GM23338 (cell line): ENCODE data around the gene CSNK1E. TPM values are rescaled to one million over a fixed set of nuclear protein-coding genes. Genes with fewer than 3 reads are reported as not detected.

Experiments
- ATAC-seq: fragments of 200-7000 bp; cut with Tn5 transposase; 3 replicates; pipeline ENCODE4 v1.9.1; 2020
- DNase-seq: peaks from one replicate; pipeline ENCODE4 v3.0.0-alpha.2; 2015; ENCODE audit warnings: low spot score
- H2AFZ ChIP-seq: fragments of 200-600 bp; sonication (generic); 2 replicates; pipeline ENCODE4 v1.8.0; 2016; ENCODE audit warnings: antibody characterized with exemption, mild to moderate bottlenecking, moderate library complexity
- H3F3A ChIP-seq: fragments of 200-600 bp; sonication (generic); replicated peaks from 2 replicates; pipeline ENCODE4 v1.8.0; 2017; ENCODE audit warnings: antibody characterized with exemption, mixed run types, low read depth
- H3K27ac ChIP-seq: fragments of 200-600 bp; sonication (generic); 2 replicates; pipeline ENCODE4 v1.6.1; 2016; ENCODE audit warnings: low read depth
- H3K27me3 ChIP-seq: fragments of 200-600 bp; sonication (generic); 2 replicates; pipeline ENCODE4 v1.8.0; 2016; ENCODE audit warnings: mild to moderate bottlenecking, mixed run types, moderate library complexity; ENCODE audit not compliant: insufficient read depth
- H3K36me3 ChIP-seq: fragments of 200-600 bp; sonication (generic); 2 replicates; pipeline ENCODE4 v1.8.0; 2016; ENCODE audit warnings: mild to moderate bottlenecking; ENCODE audit not compliant: insufficient read depth
- H3K4me1 ChIP-seq: fragments of 200-600 bp; sonication (generic); 2 replicates; pipeline ENCODE4 v1.8.0; 2016; ENCODE audit warnings: mild to moderate bottlenecking, moderate library complexity; ENCODE audit not compliant: insufficient read depth
- H3K4me2 ChIP-seq: fragments of 200-600 bp; sonication (generic); 2 replicates; pipeline ENCODE4 v1.7.1; 2017; ENCODE audit warnings: mixed run types
- H3K4me3 ChIP-seq: fragments of 200-600 bp; sonication (generic); 2 replicates; pipeline ENCODE4 v1.6.1; 2016; ENCODE audit warnings: mixed run types
- H3K79me2 ChIP-seq: fragments of 200-600 bp; sonication (generic); replicated peaks from 2 replicates; pipeline ENCODE4 v1.8.0; 2017; ENCODE audit warnings: mild to moderate bottlenecking; ENCODE audit not compliant: insufficient read depth
- H3K9me2 ChIP-seq: fragments of 200-600 bp; sonication (generic); 2 replicates; pipeline ENCODE4 v1.8.0; 2017; ENCODE audit not compliant: insufficient read depth
- H4K20me1 ChIP-seq: fragments of 200-600 bp; sonication (generic); replicated peaks from 2 replicates; pipeline ENCODE4 v1.8.0; 2017; ENCODE audit warnings: mild to moderate bottlenecking; ENCODE audit not compliant: insufficient read depth
- H3K27ac Mint-ChIP-seq: 2 replicates; pipeline ENCODE4 v1.8.0; 2020; ENCODE audit warnings: inconsistent platforms, mild to moderate bottlenecking, moderate library complexity, mixed read lengths
- H3K27me3 Mint-ChIP-seq: 3 replicates; pipeline ENCODE4 v1.8.0; 2022; ENCODE audit warnings: low read depth, mild to moderate bottlenecking, moderate library complexity, mixed read lengths, inconsistent platforms; ENCODE audit not compliant: insufficient read depth, poor library complexity
- H3K36me3 Mint-ChIP-seq: 3 replicates; pipeline ENCODE4 v1.8.0; 2021; ENCODE audit warnings: low read depth, mild to moderate bottlenecking, inconsistent platforms, moderate library complexity, mixed read lengths
- H3K4me1 Mint-ChIP-seq: 3 replicates; pipeline ENCODE4 v1.8.0; 2020; ENCODE audit warnings: mild to moderate bottlenecking, inconsistent platforms, mixed read lengths
- H3K4me3 Mint-ChIP-seq: 3 replicates; pipeline ENCODE4 v1.8.0; 2021; ENCODE audit warnings: moderate library complexity, mild to moderate bottlenecking, inconsistent platforms, mixed read lengths
- H3K9me3 Mint-ChIP-seq: 3 replicates; pipeline ENCODE4 v1.8.0; 2020; ENCODE audit warnings: moderate library complexity, mild to moderate bottlenecking, inconsistent platforms, mixed read lengths
- CTCF ChIP-seq, 2 experiments: fragments of 200-600 bp in 1 of 2; sonication (generic) in 1 of 2; conservative IDR thresholded peaks; 2 replicates each; pipeline versions ENCODE4 v1.5.1 to v1.6.1; 2016 to 2017; ENCODE audit warnings: antibody characterized with exemption in 2 of 2, low read depth in 2 of 2, mild to moderate bottlenecking in 2 of 2, moderate library complexity in 1 of 2
- ETS1 ChIP-seq: IDR thresholded peaks from 2 replicates; pipeline ENCODE4 v1.6.1; 2016; ENCODE audit warnings: antibody characterized with exemption
- JUNB ChIP-seq: IDR thresholded peaks from one replicate; pipeline ENCODE4 v1.6.1; 2016; ENCODE audit warnings: antibody characterized with exemption; ENCODE audit not compliant: unreplicated experiment
- NANOG ChIP-seq: IDR thresholded peaks from 2 replicates; pipeline ENCODE4 v1.6.1; 2016; ENCODE audit warnings: antibody characterized with exemption, borderline replicate concordance
- POLR2AphosphoS5 ChIP-seq: IDR thresholded peaks from 2 replicates; pipeline ENCODE4 v1.6.1; 2016; ENCODE audit warnings: antibody characterized with exemption, low read depth
- STAT1 ChIP-seq: IDR thresholded peaks from one replicate; pipeline ENCODE4 v1.6.1; 2016; ENCODE audit warnings: antibody characterized with exemption; ENCODE audit not compliant: unreplicated experiment
- ZNF331 ChIP-seq: fragments of 250-450 bp; sonication (Bioruptor Pico); IDR thresholded peaks from 2 replicates; pipeline ENCODE4 v1.5.0; 2020; ENCODE audit warnings: low read depth, mild to moderate bottlenecking, moderate library complexity
- ZNF462 ChIP-seq: fragments of 250-450 bp; sonication (Bioruptor Pico); IDR thresholded peaks from 2 replicates; pipeline ENCODE4 v1.5.0; 2020; ENCODE audit warnings: mild to moderate bottlenecking, moderate library complexity
- polyA plus RNA-seq: library from polyadenylated mRNA; unstranded; fragments of >200 nt; fragmentation: Nextera tagmentation; extraction: Ambion mirVana; gene quantifications from 2 replicates; pipeline ENCODE4 v1.2.1, GENCODE V29; 2016
- total RNA-seq: library from RNA; depleted of rRNA; stranded (reverse); fragments of >200 nt; shearing (Covaris generic); gene quantifications from 2 replicates; pipeline ENCODE4 v1.2.3, GENCODE V29; 2014

The CSNK1E gene
- total and polyA plus RNA-seq, 2 experiments from 2014 or later: 180 to 259 TPM

GRCh38 chr22:38282397-38282796 lies 34.8 kb downstream of the CSNK1E start:
- Mint-ChIP-seq H3K36me3 (peaks cover 7% of the 10 kb centered on the region; the same call in 1 of the 3 replicates), H3K4me3 (no peak overlapping the region)
- no peak for ATAC-seq

GRCh38 chr22:38276166-38276565 lies 41.1 kb downstream of the CSNK1E start:
- ATAC-seq: no peak
- no peaks in the 10 kb centered on the region for H3K9me3 Mint-ChIP-seq
- TF ChIP-seq POLR2AphosphoS5 (no peak), JUNB (no peak), ZNF462 (CRISPR knock-in tag) (no peak), NANOG (no peak)

More at GRCh38 chr22:38282397-38282796, 34.8 kb downstream of the CSNK1E start:
- H3K4me1 Mint-ChIP-seq: peaks cover 22% of the 10 kb centered on the region
- DNase-seq: no peak
- TF ChIP-seq NANOG (no peak), JUNB (no peak), ETS1 (no peak), STAT1 (no peak), ZNF331 (CRISPR knock-in tag) (no peak), CTCF (conservative IDR thresholded peaks at IDR 0.05; ENCODE audit: low read depth in 2 of 2) (no peak)
- Histone ChIP-seq H2AFZ (no peak overlapping the region), H3K4me2 (no peak overlapping the region), H4K20me1 (no peaks in the 10 kb centered on the region; the same call in 1 of the 2 replicates), H3K4me3 (no peak overlapping the region), H3K79me2 (no peaks in the 10 kb centered on the region), H3K9me2 (no peaks in the 10 kb centered on the region), H3K27ac (no peak overlapping the region), H3K36me3 (no peaks in the 10 kb centered on the region), H3K4me1 (peaks cover 13% of the 10 kb centered on the region), H3K27me3 (no peaks in the 10 kb centered on the region), H3F3A (peaks cover 28% of the 10 kb centered on the region)
- peaks cover 20% of the 10 kb centered on the region for H3K27me3 Mint-ChIP-seq
- no peaks in the 10 kb centered on the region; the same call in 1 of the 3 replicates for H3K9me3 Mint-ChIP-seq
- no peak overlapping the region for H3K27ac Mint-ChIP-seq

More at GRCh38 chr22:38276166-38276565, 41.1 kb downstream of the CSNK1E start:
- Histone ChIP-seq H3K79me2 (peaks cover 14% of the 10 kb centered on the region), H3K4me3 (no peak overlapping the region), H3K27ac (no peak overlapping the region), H3K4me2 (no peak overlapping the region), H2AFZ (no peak overlapping the region), H3K27me3 (peaks cover 9% of the 10 kb centered on the region; the same call in 1 of the 2 replicates), H4K20me1 (peaks cover 6% of the 10 kb centered on the region), H3K36me3 (no peaks in the 10 kb centered on the region), H3F3A (peaks cover 19% of the 10 kb centered on the region), H3K4me1 (peaks cover 11% of the 10 kb centered on the region), H3K9me2 (no peaks in the 10 kb centered on the region)
- DNase-seq: no peak
- H3K27ac Mint-ChIP-seq: no peak overlapping the region; the same call in 1 of the 2 replicates
- H3K4me3 Mint-ChIP-seq: no peak overlapping the region
- H3K36me3 Mint-ChIP-seq: no peaks in the 10 kb centered on the region
- peaks cover 30% of the 10 kb centered on the region for H3K4me1 Mint-ChIP-seq
- H3K27me3 Mint-ChIP-seq: peaks cover 30% of the 10 kb centered on the region
